GM18520 (cell line): ENCODE data around the gene ZNF497.
A peak's percentile ranks its signal among the peaks of the same experiment; 100 is the strongest.

Experiments used
- ATAC-seq: cut with Tn5 transposase; IDR thresholded peaks from one replicate; pipeline ENCODE4 v1.9.1; 2021; ENCODE audit not compliant: unreplicated experiment

Gene ZNF497

DNA sequence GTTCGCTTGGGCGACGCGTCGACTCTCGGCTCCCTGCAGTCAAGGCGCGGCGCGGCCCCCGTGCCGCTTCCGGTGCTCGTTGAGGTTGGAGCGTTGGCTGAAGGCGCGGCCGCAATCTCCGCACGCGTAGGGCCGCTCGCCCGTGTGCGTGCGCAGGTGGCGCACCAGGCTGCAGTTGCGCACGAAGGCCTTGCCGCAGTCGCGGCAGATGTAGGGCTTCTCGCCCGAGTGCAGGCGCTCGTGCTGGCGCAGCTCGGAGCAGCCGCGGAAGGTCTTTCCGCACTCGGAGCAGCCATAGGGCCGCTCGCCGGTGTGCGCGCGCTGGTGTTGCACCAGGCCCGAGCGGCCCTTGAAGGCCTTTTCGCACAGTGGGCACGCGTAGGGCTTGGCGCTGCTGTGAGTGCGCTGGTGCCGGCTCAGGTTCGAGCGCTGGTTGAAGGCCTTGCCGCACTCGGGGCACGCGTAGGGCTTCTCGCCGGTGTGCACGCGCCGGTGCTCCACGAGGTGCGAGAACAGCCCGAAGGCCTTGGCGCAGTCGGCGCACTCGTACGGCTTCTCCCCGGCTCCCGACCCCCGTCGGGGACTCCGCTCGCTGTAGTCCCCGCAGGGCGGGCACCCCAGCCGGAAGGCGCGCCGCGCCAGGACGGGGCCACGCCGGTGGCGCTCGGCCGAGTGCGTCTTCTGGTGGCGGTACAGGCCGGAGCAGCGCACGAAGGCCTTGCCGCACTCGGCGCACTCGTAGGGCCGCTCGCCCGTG lies 5.3 kb upstream of the ZNF497 start:
- ATAC-seq = no peak

DNA sequence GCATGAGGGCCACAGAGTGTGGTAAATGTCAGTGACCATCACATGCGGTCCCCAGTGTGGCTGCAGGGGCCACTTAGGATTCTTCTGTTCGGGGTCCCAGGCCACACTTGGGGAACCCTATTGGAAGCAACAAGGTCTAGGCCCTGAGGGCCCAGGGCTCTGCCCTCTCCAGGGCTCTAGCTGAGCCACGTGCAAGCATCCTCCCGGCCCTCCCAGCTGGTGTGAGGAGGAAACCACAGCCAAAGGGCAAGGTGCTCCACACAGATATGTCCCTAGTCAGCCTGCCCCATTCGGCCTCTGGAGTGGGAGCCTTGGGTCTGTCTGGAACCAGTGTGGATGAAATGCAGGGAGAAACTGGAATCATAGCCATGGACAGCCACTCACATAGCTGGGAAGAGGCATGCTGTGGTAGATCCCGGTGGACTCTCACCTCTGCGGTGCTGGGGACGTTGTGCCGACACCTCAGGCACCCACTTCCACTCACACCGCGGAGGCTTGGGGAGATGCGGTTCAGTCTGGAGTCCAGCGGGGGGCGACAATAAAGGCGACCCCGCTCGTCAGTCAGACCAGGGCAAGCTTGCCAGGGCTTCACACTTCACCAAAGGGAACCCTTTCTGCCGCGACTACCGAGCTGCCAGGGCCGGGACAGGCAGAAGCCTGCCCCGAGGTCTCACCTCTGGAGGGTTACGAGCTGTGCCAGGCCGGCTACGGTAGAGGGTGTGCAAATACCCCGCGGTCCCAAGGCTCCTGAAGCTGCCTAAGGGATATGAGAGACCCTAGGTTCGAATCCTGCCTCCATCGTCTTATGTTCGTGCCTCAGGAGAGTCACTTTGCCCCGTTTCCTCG lies 4.3 kb upstream of the ZNF497 start:
- no peak for ATAC-seq

DNA sequence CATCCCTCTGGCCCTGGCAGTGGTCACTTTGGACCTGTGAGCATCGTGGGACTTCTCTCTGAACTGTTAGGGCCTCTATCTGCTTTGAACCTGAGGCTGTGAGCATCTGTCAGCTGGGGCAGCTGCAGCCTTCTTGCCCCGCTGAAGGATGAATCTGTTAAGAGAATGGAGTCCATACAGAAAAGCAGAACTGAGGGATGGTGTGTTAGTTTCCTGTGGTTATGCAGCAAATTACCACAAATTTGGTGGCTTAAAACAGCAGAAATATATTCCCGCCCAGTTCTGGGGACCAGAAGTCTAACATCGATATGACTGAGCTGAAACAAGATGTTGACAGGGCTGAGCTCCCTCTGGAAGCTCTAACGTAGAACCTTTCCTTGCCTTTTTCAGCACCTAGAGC lies 1.6 kb upstream of the ZNF497 start:
- no peak for ATAC-seq

DNA sequence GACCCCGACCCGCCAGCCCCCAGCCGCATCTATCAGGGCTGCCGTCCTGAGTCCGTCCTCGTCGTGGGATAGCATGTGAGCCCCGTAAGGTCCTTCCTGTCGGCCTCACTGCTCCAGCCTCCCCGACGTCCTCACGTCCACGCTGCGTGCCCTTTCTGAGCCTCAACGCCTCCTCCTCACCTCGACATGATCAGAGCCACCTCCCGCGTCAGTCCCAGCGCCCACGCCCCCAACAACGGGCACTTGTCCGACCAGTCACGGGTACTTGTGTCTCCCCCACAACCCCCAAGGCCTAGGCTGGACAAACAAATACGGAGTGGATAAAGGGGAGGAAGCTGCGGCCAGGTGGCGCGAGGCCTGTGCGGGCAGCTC lies 665 bp downstream of the ZNF497 start:
- peak; percentile 3 for ATAC-seq

DNA sequence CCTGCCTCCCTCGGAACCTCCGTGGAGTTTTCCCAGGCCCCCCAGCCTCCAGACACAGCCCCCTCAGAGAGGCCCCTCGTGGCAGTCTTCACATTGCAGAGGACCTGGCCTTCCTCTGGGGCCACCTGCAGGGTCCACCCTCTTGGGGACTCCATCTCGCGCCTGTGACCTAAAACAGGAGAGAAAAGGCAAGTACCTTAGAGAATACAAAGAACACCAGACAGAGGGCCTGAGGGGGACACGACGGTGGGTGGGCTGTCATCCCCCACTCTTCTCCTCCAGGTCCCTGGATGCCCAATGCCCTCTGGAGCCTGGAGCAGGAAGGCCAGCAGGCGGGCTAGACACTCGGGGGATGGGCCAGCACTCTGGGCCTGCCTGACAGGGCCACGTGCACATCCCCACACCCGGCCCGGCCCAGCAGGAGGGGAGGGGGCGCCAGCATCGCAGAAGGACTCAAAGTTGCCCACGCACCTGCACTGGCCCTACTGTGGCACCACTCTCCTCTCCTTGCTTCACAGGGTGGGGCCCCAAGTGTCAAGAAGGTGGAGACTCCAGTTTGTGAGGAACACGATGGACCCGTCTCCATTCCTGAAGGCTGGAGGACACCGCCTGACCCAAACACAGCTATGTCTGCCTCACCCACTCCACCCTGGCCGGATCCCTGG lies 4.9 kb downstream of the ZNF497 start:
- ATAC-seq = no peak

DNA sequence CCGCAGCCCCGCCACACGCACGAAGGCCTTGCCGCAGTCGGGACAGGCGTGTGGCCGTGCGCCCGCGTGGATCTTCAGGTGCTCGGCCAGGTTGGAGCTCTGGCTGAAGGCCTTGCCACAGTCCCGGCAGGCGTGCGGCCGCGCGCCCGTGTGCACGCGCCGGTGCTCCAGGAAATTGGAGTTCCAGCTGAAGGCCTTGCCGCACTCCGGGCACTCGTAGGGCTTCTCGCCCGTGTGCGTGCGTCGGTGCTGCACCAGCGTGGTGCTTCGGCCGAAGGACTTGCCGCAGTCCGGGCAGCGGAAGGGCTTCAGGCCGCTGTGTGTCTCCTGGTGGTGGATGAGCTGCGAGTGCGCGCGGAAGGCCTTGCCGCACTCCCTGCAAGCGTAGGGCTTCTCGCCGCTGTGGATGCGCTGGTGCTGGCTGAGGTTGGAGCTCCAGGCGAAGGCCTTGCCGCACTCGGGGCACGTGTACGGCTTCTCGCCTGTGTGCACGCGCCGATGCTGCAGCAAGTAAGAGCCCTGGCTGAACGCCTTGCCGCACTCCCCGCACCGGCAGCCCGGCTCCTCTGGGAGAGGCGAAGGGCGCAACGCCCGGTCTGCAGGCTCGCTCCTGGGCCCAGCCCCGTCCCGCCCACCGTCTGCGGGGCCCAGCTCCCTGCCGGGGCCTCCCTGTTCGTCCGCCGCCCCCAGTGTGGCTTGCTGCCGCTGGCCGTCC lies 5.6 kb downstream of the ZNF497 start:
- ATAC-seq = no peak

DNA sequence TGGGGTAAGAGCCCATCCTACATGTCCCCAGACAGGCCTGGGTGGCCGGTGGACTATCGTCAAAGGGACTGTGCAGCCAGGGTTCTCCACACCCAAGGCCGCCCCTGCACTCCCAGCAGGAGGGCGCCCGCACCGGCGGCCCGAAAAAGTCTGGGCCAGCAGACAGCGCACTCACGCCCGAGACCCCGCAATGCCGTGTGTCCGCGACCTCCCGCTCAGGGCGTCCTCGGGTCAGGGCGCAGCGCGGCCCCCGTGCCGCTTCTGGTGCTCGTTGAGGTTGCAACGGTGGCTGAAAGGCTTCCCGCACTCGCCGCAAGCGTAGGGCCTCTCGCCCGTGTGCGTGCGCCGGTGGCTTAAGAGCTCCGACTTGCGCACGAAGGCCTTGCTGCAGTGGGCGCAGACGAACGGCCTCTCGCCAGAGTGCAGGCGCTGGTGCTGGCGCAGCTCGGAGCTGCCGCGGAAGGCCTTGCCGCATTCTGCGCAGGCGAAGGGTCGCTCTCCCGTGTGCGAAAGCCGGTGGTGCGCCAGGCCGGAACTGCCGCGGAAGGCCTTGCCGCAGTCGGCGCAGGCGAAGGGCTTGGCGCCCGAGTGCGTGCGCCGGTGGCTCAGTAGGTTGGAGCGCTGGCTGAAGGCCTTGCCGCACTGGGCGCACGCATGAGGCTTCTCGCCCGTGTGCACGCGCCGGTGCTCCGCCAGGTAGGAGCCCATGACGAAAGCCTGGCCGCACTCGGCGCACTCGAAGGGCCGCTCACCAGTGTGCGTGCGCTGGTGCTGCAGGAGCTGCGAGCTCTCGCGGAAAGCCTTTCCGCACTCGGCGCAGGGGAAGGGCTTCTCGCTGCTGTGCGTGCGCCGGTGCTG lies 6.4 kb downstream of the ZNF497 start:
- ATAC-seq = no peak

DNA sequence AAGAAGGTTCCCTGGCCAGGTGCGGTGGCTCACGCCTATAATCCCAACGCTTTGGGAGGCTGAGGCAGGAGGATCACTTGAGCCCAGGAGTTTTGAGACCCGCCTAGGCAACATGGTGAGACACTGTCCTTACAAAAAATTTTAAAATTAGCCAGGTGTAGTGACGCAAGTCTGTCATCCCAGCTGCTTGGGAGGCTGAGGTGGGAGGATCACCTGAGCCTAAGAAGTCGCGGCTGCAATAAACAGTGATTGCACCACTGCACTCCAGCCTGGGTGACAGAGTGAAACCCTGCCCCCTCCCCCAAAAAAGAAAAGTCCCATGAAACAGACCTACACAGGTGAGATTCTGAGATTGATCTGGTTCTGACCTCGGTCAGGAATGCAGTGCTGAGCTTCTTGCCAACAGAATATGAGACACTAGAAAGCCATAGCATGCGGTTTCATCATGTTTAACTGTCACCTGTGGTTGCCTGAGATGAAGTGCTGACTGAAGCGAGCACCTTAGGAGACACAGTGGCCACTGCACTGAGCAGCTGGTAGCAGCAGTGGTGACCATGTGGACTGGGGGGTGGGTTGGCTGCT lies 7.2 kb downstream of the ZNF497 start:
- no peak for ATAC-seq

DNA sequence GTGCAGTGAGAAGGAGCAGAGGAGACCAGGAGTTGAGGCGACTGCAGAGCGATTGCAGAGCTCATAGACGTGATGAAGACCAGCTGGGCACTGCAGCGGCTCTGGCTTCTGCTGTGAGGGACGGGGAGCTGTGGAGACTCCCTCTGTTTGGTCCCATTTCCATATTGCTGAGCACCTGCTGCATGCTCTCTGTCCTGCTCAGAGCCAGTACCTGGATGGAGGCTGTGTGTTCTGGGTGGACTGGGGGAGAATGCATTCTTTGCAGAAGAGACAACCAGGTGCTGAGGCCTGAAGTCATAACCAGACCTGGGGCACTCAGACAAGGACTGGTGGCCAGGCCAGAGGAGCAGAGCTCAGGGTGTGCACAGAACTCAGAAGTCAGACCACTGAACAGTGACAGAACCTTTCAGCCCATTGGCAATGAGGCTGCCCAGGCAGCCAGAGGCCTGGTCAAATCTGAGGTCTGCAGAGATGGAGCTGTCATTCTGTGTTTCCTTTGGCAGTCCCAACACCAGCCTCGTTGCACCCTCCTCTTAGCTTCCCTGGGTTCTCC lies 8.0 kb downstream of the ZNF497 start:
- no peak for ATAC-seq

DNA sequence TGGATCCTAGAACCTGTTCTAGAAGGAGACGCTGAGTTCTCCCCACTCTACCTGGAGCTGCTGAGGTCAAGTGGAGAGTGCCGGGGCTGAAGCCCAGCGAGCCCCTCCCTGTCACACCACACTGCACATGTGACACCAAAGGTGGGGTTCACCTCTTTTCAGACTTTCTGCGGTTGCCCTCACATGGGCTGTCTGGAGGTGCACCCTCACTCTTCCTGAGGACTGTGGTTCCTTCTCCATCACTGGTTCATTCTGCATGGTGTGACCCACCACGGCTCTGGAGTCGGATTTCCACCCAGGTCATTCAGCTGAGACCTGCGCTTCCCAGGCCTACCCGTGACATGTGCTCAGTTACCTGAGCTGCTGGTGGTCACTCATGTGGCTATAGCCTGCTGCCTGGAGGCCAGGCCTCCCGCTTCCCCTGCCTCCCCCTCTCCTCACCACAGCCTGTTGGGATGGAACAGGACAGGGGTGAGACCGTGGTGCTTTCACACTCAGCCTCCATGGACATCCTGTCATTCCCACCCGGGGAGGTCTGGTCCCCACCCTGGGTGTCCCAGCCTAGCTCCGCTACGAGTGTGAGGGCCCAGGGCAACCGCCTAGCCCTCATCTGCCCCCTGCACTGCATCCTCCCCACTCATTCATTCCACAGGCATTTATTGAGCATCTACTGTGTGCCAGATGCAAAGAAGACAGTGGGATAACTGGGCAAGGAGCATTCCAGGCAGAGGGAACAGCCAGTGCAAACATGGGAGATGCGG lies 8.7 kb downstream of the ZNF497 start:
- no peak for ATAC-seq

DNA sequence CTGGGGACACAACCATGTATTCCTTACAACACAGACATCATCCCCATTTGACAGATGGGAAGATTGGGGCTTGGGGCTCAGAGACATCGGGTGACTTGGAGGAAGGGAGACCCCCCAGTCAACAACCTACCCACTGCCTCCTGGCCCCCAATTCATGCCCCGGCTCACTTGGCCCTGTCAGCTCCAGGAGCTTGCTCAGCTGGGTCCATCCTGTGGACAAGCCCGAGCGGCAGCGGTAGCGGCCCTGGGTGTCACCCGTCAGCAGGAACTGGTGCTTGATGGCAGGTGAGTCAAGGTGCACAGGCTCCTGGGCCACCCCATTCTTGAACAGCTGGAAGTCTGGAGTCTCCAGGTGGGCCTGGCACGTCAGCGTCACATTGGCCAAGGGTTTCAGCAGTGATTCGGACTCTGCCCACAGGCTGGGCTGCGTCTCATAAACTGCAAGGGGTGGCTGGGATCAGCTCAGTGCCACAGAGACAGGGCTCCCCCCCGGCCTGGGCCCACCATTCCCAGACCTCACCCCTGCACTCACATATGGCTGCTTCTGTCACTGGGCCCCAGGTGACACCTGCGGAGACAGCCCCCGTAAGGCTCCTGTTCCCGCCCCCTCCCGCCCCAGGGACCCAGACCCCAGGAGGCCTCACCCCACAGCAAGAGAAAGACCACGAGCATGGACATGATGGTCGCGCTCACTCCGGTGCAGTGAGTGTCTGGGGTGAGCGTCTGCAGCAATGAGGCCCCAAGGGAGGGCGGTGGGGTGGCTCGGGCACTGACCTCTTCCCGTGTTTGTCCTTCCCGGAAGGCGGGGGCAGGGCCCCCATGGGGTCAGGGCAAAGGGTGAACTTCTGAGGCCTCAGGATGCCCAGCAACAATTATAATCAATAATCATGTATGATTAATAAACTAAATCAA lies 9.5 kb downstream of the ZNF497 start, which contains the start of gene A1BG:
A1BG (minus strand) TSS at position 733 of the 912 bp plus-strand sequence; CDS start at position 678, 55 bp downstream.
- ATAC-seq = no peak

DNA sequence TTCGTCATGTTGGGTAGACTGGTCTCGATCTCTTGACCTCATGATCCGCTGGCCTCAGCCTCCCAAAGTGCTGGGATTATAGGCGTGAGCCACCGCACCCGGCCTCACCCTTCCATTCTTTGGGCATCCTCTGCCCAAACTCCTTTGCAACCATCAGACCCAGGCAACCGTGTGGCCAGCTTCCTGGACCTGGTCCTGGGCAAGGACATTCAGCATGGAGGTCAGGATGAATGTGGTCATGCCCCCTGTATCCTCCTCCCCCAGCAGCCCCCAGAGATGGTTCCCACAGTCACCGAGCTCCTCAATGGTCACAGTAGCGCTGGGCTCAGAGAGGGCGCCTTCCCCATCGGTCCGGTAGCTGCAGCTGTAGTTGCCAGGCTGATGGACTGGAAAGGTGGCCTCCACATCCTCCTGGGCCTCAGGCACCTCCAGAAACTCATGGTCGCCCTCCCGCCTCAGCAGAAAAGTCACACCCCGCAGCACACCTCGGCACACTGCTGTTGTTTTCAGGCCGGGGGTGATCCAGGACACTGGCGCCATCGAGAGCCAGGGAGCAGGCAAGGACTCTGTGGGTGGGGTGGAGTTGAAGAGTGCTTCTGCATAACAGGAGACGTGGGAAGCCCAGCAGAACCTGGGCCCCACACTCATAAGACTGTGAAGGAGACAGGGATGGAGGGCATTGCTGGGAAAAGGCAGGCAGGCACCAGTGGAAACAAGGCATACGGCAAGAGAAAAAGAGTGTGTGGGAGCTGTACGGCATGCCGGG lies 10.4 kb downstream of the ZNF497 start:
- no peak for ATAC-seq

DNA sequence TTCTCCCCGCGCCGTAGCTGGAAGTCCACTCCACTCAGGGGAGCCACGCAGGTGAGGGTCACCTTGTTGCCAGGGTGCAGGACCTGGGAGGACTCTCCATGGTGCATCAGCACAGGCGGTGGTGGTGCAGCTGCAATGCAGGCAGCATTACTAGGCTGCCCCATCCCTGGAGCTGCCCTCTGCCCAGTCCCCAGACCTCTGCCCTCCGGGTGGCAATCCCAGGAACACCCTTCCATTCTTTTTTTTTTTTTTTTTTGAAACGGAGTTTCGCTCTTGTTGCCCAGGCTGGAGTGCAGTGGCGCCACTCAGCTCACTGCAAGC lies 11.0 kb downstream of the ZNF497 start:
- ATAC-seq = no peak

DNA sequence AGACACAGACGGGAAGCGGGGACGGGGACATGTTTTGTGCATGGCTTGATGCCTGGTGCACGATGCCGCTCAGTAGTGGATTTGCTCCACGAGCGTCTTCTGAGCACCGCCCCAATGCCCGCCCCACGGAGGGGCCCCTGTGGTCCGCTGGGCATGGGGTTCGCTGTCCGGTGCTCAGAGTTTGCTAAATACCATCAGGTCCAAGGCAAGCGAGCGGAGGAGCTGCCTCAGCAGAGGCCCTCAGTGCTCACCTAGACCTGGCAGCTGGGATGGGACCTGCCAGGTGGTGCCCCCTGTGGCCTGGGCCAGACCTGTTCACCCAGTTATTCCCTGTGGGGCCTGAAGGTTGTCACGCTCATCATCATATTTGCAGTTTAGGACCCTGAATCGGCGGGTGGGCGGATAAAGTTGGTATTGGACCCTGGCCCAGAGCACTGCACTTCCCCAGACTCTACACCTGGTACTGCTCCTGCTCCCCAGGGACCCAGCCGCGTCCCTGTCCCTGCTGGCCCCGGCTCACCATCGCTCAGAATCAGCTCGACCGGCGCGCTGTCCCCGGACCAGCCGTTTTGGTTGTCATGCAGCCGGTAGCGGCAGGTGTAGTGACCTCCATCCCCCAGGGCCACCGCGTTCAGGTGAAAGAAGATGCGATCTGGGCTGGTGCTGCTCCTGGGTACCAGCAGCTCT lies 11.5 kb downstream of the ZNF497 start:
- ATAC-seq = no peak

DNA sequence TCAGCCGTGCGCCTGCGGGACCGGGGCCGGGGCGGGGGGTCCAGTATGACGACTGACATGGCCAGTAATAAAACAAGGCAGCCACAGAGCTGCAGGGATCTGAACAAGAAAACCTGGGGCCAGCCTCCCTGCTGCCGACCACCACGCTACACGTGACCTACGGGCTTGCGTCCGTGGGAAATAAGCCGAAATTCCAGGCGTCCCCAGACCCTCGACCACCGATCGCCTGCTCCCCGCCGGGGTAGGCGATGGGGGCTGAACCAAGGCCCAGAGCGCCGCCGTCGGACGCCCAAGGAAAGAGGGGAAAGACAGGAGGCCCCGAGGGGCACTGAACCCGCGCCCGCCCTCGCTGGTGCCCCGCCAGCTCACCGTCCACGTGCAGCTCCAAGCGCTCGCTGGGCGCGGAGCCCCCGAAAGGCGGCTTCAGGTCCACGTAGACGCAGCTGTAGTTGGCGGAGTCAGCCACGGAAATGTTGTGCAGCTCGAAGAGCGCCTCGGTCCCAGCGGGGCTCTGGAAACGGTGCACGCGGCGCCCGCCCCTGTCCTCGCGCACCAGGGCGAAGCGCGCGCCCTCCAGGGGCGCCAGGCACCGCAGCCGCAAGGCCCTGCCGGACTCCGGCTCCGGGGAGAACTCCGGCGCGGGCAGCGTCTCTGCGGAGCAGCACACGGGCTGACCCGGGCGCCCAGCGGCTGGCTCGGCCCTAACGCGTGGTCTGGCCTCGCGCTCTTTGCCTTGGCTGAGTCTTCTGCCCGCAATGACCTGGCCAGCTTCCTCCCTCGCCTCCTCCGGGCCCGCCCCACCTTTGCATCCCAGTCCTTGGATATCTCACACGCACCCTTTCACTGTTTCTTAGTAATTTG lies 12.3 kb downstream of the ZNF497 start:
- no peak for ATAC-seq

DNA sequence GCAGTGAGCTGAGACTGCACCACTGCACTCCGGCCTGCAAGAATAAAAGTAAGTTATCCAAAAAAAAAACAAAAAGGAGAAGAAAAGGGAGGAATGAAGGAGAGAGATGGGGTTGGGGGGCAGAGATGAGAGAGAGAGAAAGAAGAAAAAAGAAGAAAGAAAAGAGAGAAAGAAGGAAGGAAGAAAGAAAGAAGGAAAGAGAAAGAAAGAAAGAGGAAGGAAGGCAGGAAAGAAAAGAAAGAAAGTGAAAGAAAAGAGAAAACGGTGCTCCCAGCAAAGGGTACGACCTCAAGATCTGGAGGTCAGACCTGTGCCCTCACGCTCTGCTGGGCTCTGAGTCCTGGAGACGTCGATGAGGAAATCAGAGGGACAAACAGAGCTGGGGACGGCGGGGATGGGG lies 13.0 kb downstream of the ZNF497 start:
- ATAC-seq = no peak
